Suprapubic skin (tissue), 3 donors: ENCODE results near the gene SLC50A1.
A peak's percentile ranks its signal among the peaks of the same experiment; 100 is the strongest.

Experiments used
- CTCF ChIP-seq, 2 donors: fragments of 200-600 bp in 1 of 2; fragments of 450-650 bp in 1 of 2; sonication (generic) in 1 of 2; IDR thresholded peaks; one replicate each; pipeline ENCODE4 v1.5.1; 2016 to 2019; ENCODE audit warnings: antibody characterized with exemption in 2 of 2, mild to moderate bottlenecking in 1 of 2, moderate library complexity in 1 of 2
- POLR2A ChIP-seq, 2 donors: fragments of 450-650 bp; IDR thresholded peaks; one replicate each; pipeline ENCODE4 v1.6.1; 2017; ENCODE audit warnings: antibody characterized with exemption in 2 of 2, mild to moderate bottlenecking in 2 of 2, moderate library complexity in 2 of 2

GRCh38 chr1:155135415-155136028 is at the start of gene SLC50A1:
- TF ChIP-seq CTCF (IDR thresholded peaks at IDR 0.05) = peak in 1 of 2 donors; percentile 52
- peak in 1 of 2 donors; percentile 78 for TF ChIP-seq POLR2A (IDR thresholded peaks at IDR 0.05)
